Suppressor macrophage treated with lipopolysaccharide for 1 hour (primary cell): ENCODE measurements around the gene ADAMTS3.
"Not testable (repeated sequence)": the region's sequence is repeated elsewhere in the genome, so short reads cannot be mapped to it uniquely, and the experiment has no call there.

ENCODE experiments used
- DNase-seq, 3 donors: peaks; one replicate each; pipeline ENCODE4 v3.0.0-alpha.2; 2020 to 2022

The ADAMTS3 gene

GRCh38 chr4:72467633-72468032 is 101.4 kb downstream of the ADAMTS3 start:
- DNase-seq, result no peak

GRCh38 chr4:72463724-72464123 is 105.3 kb downstream of the ADAMTS3 start:
- DNase-seq, result no peak

- DNase-seq, result no peak
Observed at GRCh38 chr4:72457158-72457557, 111.9 kb downstream of the ADAMTS3 start.

GRCh38 chr4:72451349-72451748 is 117.7 kb downstream of the ADAMTS3 start:
- DNase-seq, result no peak

- no peak for DNase-seq
Observed at GRCh38 chr4:72449705-72450104, 119.3 kb downstream of the ADAMTS3 start.

- DNase-seq, result no peak
Observed at GRCh38 chr4:72448231-72448630, 120.8 kb downstream of the ADAMTS3 start.

- no peak for DNase-seq
Observed at GRCh38 chr4:72446353-72447055, 122.5 kb downstream of the ADAMTS3 start.

- no peak for DNase-seq
Observed at GRCh38 chr4:72444092-72444491, 124.9 kb downstream of the ADAMTS3 start.

- no peak for DNase-seq
Observed at GRCh38 chr4:72442715-72443114, 126.3 kb downstream of the ADAMTS3 start.

GRCh38 chr4:72442147-72442546 is 126.9 kb downstream of the ADAMTS3 start:
- no peak for DNase-seq

- DNase-seq, result no peak
Observed at GRCh38 chr4:72440386-72440785, 128.6 kb downstream of the ADAMTS3 start.

GRCh38 chr4:72432975-72433374 is 136.0 kb downstream of the ADAMTS3 start:
- no peak for DNase-seq

GRCh38 chr4:72432282-72432681 is 136.7 kb downstream of the ADAMTS3 start:
- DNase-seq, result peak; percentile 19 to 21 (median 20)

- no peak for DNase-seq
Observed at GRCh38 chr4:72430988-72431387, 138.0 kb downstream of the ADAMTS3 start.

GRCh38 chr4:72430050-72430449 is 139.0 kb downstream of the ADAMTS3 start:
- DNase-seq, result no peak

- no peak for DNase-seq
Observed at GRCh38 chr4:72429397-72429889, 139.6 kb downstream of the ADAMTS3 start.

GRCh38 chr4:72427057-72427456 is 142.0 kb downstream of the ADAMTS3 start:
- no peak for DNase-seq

- DNase-seq, result not testable (repeated sequence)
Observed at GRCh38 chr4:72425908-72426307, 143.1 kb downstream of the ADAMTS3 start.

- no peak for DNase-seq
Observed at GRCh38 chr4:72424006-72424405, 145.0 kb downstream of the ADAMTS3 start.

GRCh38 chr4:72422416-72422815 is 146.6 kb downstream of the ADAMTS3 start:
- DNase-seq, result no peak

- DNase-seq, result peak; percentile 5 to 39 (median 6)
Observed at GRCh38 chr4:72418458-72418857, 150.6 kb downstream of the ADAMTS3 start.

GRCh38 chr4:72410158-72410557 is 158.9 kb downstream of the ADAMTS3 start:
- no peak for DNase-seq

- no peak for DNase-seq
Observed at GRCh38 chr4:72408568-72408967, 160.5 kb downstream of the ADAMTS3 start.

- no peak for DNase-seq
Observed at GRCh38 chr4:72405417-72405816, 163.6 kb downstream of the ADAMTS3 start.

GRCh38 chr4:72397314-72397713 is 171.7 kb downstream of the ADAMTS3 start:
- DNase-seq, result peak in 1 of 3 donors; percentile 4
